Measurements from ENCODE around the gene NRP2.

NRP2 gene

GRCh38 chr2:205731583-205731981 is 49.3 kb downstream of the NRP2 start:
- Histone ChIP-seq H3K36me3 (ENCODE audit: control insufficient read depth, insufficient read depth, low read length) (no peaks in the 10 kb centered on the region), H3K27me3 (replicated peaks; ENCODE audit: control insufficient read depth, insufficient read depth, low read length) (no peaks in the 10 kb centered on the region), H3K4me3 (replicated peaks; ENCODE audit: low read depth, low read length) (no peak overlapping the region)
- TF ChIP-seq CTCF (IDR thresholded peaks at IDR 0.05; ENCODE audit: insufficient read depth, low read length, poor library complexity, severe bottlenecking): no peak
- DNase-seq (ENCODE audit: extremely low read depth, insufficient read length): no peak

- H3K36me3 ChIP-seq (ENCODE audit: control insufficient read depth, insufficient read depth, low read length): no peaks in the 10 kb centered on the region
- no peak overlapping the region for H3K4me3 ChIP-seq (replicated peaks; ENCODE audit: low read depth, low read length)
- DNase-seq (ENCODE audit: extremely low read depth, insufficient read length): no peak
- no peak for TF ChIP-seq CTCF (IDR thresholded peaks at IDR 0.05; ENCODE audit: insufficient read depth, low read length, poor library complexity, severe bottlenecking)
- no peaks in the 10 kb centered on the region for H3K27me3 ChIP-seq (replicated peaks; ENCODE audit: control insufficient read depth, insufficient read depth, low read length)
Measured at GRCh38 chr2:205732314-205732713, 50.0 kb downstream of the NRP2 start.

- Histone ChIP-seq H3K27me3 (replicated peaks; ENCODE audit: control insufficient read depth, insufficient read depth, low read length) (no peaks in the 10 kb centered on the region), H3K36me3 (ENCODE audit: control insufficient read depth, insufficient read depth, low read length) (no peaks in the 10 kb centered on the region), H3K4me3 (replicated peaks; ENCODE audit: low read depth, low read length) (no peak overlapping the region)
- no peak for DNase-seq (ENCODE audit: extremely low read depth, insufficient read length)
- TF ChIP-seq CTCF (IDR thresholded peaks at IDR 0.05; ENCODE audit: insufficient read depth, low read length, poor library complexity, severe bottlenecking): no peak
Measured at GRCh38 chr2:205733082-205733481, 50.8 kb downstream of the NRP2 start.

GRCh38 chr2:205733648-205734047 is 51.3 kb downstream of the NRP2 start:
- Histone ChIP-seq H3K36me3 (ENCODE audit: control insufficient read depth, insufficient read depth, low read length) (no peaks in the 10 kb centered on the region), H3K27me3 (replicated peaks; ENCODE audit: control insufficient read depth, insufficient read depth, low read length) (no peaks in the 10 kb centered on the region; the same call in 1 of the 2 replicates), H3K4me3 (replicated peaks; ENCODE audit: low read depth, low read length) (no peak overlapping the region)
- no peak for TF ChIP-seq CTCF (IDR thresholded peaks at IDR 0.05; ENCODE audit: insufficient read depth, low read length, poor library complexity, severe bottlenecking)
- DNase-seq (ENCODE audit: extremely low read depth, insufficient read length): no peak

- no peak for TF ChIP-seq CTCF (IDR thresholded peaks at IDR 0.05; ENCODE audit: insufficient read depth, low read length, poor library complexity, severe bottlenecking)
- no peak for DNase-seq (ENCODE audit: extremely low read depth, insufficient read length)
- no peak overlapping the region for H3K4me3 ChIP-seq (replicated peaks; ENCODE audit: low read depth, low read length)
- no peaks in the 10 kb centered on the region; the same call in 1 of the 2 replicates for H3K27me3 ChIP-seq (replicated peaks; ENCODE audit: control insufficient read depth, insufficient read depth, low read length)
- no peaks in the 10 kb centered on the region for H3K36me3 ChIP-seq (ENCODE audit: control insufficient read depth, insufficient read depth, low read length)
Measured at GRCh38 chr2:205734436-205735037, 52.2 kb downstream of the NRP2 start.
